Liver (tissue), 3 donors: Measurements from ENCODE around the gene KXD1.

Experiments used
- EGR1 ChIP-seq, 2 donors: IDR thresholded peaks; 2 replicates each; pipeline ENCODE4 v1.6.1; 2016 to 2018; ENCODE audit warnings: antibody characterized with exemption in 2 of 2, low read depth in 2 of 2
- FOXA1 ChIP-seq: IDR thresholded peaks from 2 replicates; pipeline ENCODE4 v1.6.1; 2016; ENCODE audit warnings: antibody characterized with exemption
- FOXA2 ChIP-seq: IDR thresholded peaks from 2 replicates; pipeline ENCODE4 v1.6.1; 2016; ENCODE audit warnings: antibody characterized with exemption
- GABPA ChIP-seq, 2 donors: IDR thresholded peaks in 1 of 2; conservative IDR thresholded peaks in 1 of 2; 2 replicates each; pipeline ENCODE4 v1.6.1; 2016; ENCODE audit warnings: antibody characterized with exemption in 2 of 2, mild to moderate bottlenecking in 1 of 2, moderate library complexity in 1 of 2
- HNF4A ChIP-seq, 2 donors: conservative IDR thresholded peaks; 2 replicates each; pipeline ENCODE4 v1.6.1; 2016; ENCODE audit warnings: antibody characterized with exemption in 2 of 2, mild to moderate bottlenecking in 2 of 2
- JUND ChIP-seq, 2 donors: IDR thresholded peaks; 2 replicates each; pipeline ENCODE4 v1.6.1; 2016; ENCODE audit warnings: antibody characterized with exemption in 2 of 2
- RAD21 ChIP-seq, 2 donors: IDR thresholded peaks; 2 replicates each; pipeline ENCODE4 v1.6.1; 2016; ENCODE audit warnings: antibody characterized with exemption in 2 of 2, mild to moderate bottlenecking in 2 of 2
- SP1 ChIP-seq: IDR thresholded peaks from 2 replicates; pipeline ENCODE4 v1.6.1; 2018; ENCODE audit warnings: antibody characterized with exemption, mild to moderate bottlenecking
- TAF1 ChIP-seq: conservative IDR thresholded peaks from 2 replicates; pipeline ENCODE4 v1.6.1; 2016; ENCODE audit warnings: antibody characterized with exemption, mild to moderate bottlenecking
- TF ChIP-seq, protein P1 (sequence below): IDR thresholded peaks from 2 replicates; pipeline ENCODE4 v1.6.1; 2016; ENCODE audit warnings: antibody characterized with exemption
- TF ChIP-seq, protein P2 (sequence below): fragments of 150-350 bp; IDR thresholded peaks from 2 replicates; pipeline ENCODE4 v1.5.1; 2017; ENCODE audit warnings: improper control_type of control experiment, low read depth, low read length; ENCODE audit not compliant: missing input control
- TF ChIP-seq, protein P3 (sequence below): IDR thresholded peaks from 2 replicates; pipeline ENCODE4 v1.6.1; 2016; ENCODE audit warnings: antibody characterized with exemption, mild to moderate bottlenecking
- TF ChIP-seq, protein P4 (sequence below): IDR thresholded peaks from 2 replicates; pipeline ENCODE4 v1.6.1; 2016; ENCODE audit warnings: antibody characterized with exemption
- donor health status: healthy.
- donor health status: healthy.

DNA sequence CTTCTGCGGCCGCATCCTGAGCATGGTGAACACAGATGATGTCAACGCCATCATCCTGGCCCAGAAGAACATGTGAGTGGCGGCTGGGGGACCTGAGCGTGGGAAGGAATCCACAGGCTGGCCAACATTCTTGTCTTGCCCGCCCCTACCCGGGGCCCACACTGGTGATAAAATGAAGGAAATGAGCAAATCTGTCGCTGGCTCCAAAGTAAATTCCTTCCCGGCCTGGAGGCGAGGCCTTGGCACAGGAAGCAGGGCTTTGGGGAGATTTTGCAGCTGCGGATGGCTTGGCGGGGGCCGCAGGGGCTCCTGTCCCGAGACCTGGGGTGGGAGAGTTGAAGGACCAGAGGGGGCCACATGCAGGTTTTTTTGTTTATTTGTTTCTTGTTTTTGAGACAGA, 4.4 kb downstream of the KXD1 start:
- TF ChIP-seq, protein P1, sequence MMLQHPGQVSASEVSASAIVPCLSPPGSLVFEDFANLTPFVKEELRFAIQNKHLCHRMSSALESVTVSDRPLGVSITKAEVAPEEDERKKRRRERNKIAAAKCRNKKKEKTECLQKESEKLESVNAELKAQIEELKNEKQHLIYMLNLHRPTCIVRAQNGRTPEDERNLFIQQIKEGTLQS: no peak
- TF ChIP-seq, protein P2, sequence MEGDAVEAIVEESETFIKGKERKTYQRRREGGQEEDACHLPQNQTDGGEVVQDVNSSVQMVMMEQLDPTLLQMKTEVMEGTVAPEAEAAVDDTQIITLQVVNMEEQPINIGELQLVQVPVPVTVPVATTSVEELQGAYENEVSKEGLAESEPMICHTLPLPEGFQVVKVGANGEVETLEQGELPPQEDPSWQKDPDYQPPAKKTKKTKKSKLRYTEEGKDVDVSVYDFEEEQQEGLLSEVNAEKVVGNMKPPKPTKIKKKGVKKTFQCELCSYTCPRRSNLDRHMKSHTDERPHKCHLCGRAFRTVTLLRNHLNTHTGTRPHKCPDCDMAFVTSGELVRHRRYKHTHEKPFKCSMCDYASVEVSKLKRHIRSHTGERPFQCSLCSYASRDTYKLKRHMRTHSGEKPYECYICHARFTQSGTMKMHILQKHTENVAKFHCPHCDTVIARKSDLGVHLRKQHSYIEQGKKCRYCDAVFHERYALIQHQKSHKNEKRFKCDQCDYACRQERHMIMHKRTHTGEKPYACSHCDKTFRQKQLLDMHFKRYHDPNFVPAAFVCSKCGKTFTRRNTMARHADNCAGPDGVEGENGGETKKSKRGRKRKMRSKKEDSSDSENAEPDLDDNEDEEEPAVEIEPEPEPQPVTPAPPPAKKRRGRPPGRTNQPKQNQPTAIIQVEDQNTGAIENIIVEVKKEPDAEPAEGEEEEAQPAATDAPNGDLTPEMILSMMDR: no peak
- TF ChIP-seq TAF1 (no peak), FOXA1 (no peak), GABPA (IDR thresholded peaks at IDR 0.05 in 1 of 2, conservative IDR thresholded peaks at IDR 0.05 in 1 of 2) (no peak), RAD21 (IDR thresholded peaks at IDR 0.05) (no peak), FOXA2 (no peak), SP1 (no peak), EGR1 (IDR thresholded peaks at IDR 0.05; ENCODE audit: low read depth in 2 of 2) (no peak), JUND (IDR thresholded peaks at IDR 0.05) (no peak), HNF4A (conservative IDR thresholded peaks at IDR 0.05) (no peak)
- TF ChIP-seq, protein P3, sequence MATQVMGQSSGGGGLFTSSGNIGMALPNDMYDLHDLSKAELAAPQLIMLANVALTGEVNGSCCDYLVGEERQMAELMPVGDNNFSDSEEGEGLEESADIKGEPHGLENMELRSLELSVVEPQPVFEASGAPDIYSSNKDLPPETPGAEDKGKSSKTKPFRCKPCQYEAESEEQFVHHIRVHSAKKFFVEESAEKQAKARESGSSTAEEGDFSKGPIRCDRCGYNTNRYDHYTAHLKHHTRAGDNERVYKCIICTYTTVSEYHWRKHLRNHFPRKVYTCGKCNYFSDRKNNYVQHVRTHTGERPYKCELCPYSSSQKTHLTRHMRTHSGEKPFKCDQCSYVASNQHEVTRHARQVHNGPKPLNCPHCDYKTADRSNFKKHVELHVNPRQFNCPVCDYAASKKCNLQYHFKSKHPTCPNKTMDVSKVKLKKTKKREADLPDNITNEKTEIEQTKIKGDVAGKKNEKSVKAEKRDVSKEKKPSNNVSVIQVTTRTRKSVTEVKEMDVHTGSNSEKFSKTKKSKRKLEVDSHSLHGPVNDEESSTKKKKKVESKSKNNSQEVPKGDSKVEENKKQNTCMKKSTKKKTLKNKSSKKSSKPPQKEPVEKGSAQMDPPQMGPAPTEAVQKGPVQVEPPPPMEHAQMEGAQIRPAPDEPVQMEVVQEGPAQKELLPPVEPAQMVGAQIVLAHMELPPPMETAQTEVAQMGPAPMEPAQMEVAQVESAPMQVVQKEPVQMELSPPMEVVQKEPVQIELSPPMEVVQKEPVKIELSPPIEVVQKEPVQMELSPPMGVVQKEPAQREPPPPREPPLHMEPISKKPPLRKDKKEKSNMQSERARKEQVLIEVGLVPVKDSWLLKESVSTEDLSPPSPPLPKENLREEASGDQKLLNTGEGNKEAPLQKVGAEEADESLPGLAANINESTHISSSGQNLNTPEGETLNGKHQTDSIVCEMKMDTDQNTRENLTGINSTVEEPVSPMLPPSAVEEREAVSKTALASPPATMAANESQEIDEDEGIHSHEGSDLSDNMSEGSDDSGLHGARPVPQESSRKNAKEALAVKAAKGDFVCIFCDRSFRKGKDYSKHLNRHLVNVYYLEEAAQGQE: no peak
- TF ChIP-seq, protein P4, sequence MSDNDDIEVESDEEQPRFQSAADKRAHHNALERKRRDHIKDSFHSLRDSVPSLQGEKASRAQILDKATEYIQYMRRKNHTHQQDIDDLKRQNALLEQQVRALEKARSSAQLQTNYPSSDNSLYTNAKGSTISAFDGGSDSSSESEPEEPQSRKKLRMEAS: no peak
